ELF-1 (cell line): ENCODE results near the gene PJA2.
"Not testable (repeated sequence)": the region's sequence is repeated elsewhere in the genome, so short reads cannot be mapped to it uniquely, and the experiment has no call there.

ENCODE experiments used
- DNase-seq: peaks from one replicate; pipeline ENCODE4 v3.0.0-alpha.2; 2016; ENCODE audit warnings: low read depth, low spot score

PJA2 gene

DNA sequence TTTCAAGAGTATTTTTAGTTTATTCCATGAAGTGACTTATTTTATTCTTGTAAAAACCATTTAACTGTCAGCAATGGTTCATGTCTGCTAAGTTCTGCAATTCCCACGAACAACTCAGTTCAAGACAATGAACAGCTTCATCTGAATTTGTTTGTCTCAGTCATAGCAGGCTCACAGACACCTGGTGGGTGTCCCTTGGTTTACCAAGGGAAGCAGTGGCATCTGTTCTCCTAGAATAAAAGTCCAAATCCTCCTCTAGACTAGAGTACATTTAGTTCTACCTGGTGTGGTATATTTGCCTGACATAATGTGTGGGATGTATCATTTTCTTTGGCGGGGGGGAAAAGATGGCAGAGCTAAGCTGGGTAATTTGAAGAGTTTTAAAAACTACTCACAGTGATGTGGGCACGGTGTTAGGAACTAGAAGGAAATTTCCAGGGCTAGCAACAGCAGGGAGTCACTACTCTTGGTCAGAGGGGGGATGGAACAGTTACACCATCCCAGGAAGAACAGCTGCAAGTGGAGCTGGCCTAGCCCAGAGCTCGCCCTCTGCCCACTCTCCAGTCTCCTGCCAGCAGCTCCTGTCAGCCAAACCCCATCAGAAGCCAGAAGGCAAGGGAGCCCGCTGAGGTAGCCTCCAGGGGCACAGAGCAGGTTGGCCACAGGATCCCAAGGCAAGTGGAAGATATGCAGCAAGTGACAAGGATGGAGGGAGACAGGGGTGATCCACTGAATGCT is 100.3 kb downstream of the PJA2 start:
- DNase-seq = no peak

DNA sequence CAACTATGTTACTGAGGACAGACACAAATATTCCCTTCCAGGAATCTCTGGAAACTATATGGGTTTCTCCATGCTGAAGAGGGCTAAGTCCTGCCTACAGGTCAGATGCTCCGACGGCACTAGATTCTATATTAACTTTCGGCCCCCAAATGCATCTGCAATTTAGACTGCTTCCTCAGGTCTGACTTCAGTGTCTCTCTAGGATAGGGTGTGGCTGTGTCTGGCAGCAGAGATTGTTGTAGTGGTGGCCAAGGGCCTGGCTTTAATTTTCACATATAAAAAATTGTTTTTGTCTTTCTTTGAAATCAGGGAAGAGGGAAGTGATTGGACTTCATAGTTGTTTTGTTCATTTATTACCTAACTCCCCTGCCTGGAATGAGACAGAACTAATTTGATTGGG is 101.8 kb downstream of the PJA2 start:
- no peak for DNase-seq

DNA sequence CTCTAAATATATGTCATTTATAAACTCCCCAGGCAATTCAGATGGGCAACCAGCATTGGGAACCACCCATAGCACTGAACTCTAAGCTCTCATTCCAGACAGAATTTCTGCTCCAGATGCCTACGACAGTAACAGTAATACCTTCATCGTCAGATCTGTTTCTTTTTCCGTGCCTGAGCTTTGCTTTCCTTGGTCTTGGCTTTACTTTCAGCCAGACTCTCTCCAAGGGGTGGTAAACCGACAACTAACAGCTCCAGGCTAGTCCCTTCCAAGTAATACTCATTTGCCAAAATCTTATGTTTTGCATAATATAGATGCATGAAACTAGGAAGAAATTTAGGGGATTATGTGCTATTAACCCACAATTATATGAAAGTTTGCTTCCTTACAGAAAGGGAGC is 102.3 kb downstream of the PJA2 start:
- DNase-seq = no peak

DNA sequence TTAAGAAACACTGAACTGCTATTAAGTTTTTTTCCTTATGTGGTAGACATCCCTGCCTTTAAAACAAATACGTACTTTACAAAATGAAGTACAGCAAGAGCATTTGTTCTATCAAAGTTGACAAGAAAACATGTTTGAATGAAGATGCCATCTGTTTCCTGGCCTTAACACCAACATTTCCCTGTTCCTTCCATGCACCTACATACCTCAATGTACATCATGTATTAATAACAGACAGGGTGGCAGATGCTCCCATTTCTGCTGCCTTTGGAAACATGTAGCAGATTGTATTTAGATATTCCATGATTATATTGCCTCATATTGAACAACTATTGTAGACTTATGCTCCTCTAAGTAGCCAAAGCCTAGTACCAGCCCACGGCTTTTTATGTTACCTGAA is 104.4 kb downstream of the PJA2 start:
- no peak for DNase-seq

DNA sequence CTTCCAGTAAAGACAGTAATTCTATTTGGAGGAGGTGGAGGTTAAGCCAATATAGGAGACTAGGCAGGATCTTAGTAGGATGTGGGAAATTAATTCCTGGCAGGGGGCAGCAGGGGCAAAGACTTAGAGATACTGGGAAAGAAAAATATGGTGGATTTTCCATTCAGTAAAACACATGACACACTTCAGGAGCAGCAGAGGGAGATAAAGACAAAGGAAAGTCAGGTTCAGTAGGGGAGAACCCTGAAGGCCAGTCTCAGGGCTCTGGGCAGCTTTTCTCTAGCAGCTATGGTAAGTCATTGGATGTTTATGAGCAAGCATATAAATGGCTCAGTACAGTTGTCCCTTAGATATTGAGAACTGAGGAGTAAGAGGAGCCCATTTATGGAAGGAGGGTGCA is 105.5 kb downstream of the PJA2 start:
- no peak for DNase-seq

DNA sequence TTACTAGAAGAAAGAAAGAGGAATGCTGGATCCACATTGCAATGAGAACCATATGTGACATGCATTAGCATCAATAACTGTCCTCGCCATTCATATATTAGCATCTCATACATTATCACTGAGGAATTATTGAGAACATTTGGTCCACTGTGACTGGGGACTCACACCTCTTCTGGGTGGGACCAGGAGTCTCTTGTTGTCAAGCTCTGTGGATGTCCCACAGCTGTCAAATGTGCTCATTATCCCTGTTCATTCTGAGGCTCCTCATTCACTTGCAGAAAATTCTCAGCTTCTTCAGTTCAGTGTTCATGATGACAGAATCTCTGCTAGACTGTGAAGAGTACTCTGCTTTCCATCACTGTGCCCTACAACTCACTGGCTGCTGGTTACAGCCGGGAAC is 109.4 kb downstream of the PJA2 start:
- no peak for DNase-seq

DNA sequence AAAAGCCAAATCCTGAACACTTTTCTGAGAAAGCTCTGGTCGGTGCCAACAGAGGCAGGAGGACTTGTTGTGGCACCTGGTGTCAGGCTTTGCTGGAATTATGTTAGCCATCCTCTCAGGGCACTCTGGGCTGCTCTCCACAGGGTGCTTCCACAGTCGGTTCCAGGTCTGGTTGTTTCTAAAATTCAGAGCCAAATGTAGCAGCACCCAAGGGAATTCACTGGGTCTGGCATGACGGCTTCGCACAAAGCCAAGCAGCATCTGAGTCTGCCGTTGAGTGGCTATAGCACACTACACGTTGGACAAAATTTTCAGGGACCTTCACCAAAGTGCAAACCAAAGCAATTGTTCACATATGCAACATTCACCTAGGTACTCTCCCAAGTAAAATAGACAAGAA is 110.2 kb downstream of the PJA2 start:
- DNase-seq = no peak

DNA sequence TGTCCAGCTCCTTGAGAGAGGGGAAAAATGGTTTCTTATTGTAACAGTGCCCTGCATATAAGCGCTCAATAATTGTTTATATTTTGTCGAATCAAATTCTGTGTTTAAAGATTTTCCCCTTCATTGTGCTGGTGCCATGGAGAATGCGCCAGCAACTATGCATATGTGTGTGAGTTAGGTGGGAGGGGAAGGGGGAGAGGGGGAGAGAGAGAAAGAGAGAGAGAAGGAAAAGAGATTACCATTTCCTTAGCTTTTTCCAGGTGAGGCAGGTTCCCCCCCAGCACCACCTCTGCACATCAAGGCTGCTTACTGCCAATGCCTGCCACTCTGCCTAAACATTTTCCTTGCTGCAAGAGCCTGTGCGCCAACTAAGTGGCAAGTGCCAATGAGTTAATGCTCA is 111.0 kb downstream of the PJA2 start:
- DNase-seq = no peak

DNA sequence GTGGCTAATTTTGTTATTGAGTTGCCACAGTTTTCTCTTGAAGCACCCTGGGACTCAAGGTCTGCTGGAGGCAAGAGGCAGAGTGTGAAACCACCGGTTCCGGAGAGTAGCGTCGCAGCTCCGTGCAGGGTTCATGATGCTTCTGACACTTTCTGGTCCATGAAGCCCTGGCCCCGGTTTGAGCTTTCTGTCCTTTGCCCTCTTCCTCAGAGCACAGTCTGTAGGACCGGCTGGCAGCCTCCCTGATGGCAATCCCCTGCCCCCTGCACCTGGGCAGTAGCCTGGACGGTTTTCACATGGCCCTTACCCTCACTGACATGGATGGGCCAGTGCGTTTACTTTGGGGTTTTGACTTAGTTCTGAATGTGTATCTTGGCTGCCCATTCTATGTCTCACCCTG is 111.9 kb downstream of the PJA2 start:
- DNase-seq = no peak

DNA sequence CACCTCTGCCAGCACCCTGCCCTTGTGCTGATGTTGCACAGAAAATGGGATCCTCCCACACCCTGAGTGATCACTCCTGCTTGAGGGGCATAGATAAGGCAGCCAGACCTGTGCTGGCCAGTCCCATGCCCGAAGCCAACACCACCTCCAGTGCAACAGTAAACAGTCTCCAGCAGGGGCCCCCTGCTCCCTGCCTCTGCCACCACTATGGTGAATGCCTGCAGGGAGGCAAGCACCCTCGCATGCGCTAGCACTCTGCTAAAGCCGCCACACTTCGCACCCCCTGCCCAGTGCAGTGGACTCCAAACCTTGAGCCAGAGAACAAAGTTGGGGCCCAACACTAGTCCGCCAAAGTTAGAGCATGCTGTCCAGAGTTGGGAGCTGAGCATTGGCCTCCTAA is 118.7 kb downstream of the PJA2 start:
- DNase-seq = peak; percentile 9

DNA sequence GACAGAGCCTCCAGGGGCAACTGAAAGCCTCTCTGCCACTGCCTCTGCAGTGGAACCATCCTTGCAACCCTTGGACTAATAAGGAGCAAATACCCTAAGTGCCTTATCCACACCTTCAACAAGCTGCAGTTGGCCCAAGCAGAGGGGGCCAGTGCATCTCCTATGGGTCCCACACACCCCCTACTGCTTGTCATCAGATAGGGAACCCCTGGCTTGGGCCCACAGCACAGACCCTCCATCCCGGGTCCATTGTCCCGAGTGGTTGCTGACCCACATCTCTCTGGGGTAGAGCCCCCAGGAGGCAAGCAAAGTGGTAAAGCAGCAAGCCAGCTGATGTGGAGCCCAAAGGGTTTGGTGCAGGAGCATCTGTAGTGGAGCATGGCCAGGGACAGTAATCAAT is 119.5 kb downstream of the PJA2 start:
- DNase-seq = no peak

DNA sequence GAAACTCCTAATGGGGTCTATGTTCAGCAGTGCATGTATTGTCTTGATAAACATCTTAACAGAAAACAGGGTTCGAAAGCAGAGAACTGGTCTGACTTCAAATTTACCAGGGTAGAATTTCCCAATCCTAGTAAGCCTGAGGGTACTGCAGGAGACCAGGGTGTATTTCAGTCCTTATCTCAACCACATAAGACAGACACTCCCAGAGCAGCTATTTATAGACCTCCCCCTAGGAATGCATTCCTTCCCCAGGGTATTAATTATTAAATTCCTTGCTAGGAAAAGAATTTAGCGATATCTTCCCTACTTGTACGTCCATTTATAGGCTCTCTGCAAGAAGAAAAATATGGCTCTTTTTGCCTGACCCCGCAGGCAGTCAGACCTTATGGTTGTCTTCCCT is 123.1 kb downstream of the PJA2 start:
- not testable (repeated sequence) for DNase-seq
